Bronchial epithelial cell (primary cell): ENCODE results near the gene EEF1A2. TPM values are rescaled to one million over a fixed set of nuclear protein-coding genes. Genes with fewer than 3 reads are reported as not detected.

Experiments
- DNase-seq: peaks from one replicate; pipeline ENCODE4 v3.0.0-alpha.2; 2010; ENCODE audit warnings: low read depth
- FAIRE-seq: peaks from 2 replicates; lab custom pipeline; 2011; peaks lifted over from hg19 to GRCh38; lab: Jason Lieb, UNC
- H3K27me3 ChIP-seq: 2 replicates; pipeline ENCODE4 v1.5.1; 2011; ENCODE audit warnings: low read length; ENCODE audit not compliant: control insufficient read depth, insufficient read depth
- H3K36me3 ChIP-seq: 2 replicates; pipeline ENCODE4 v1.5.1; 2011; ENCODE audit warnings: low read length; ENCODE audit not compliant: control insufficient read depth, insufficient read depth
- H3K4me3 ChIP-seq: 2 replicates; pipeline ENCODE4 v1.5.1; 2011; ENCODE audit warnings: mild to moderate bottlenecking, low read depth, low read length, control low read depth
- CTCF ChIP-seq: IDR thresholded peaks from 2 replicates; pipeline ENCODE4 v1.5.1; 2011; ENCODE audit warnings: mild to moderate bottlenecking, moderate library complexity, low read length, control low read depth, inconsistent platforms; ENCODE audit not compliant: insufficient read depth, severe bottlenecking
- total RNA-seq: library from RNA; depleted of rRNA; stranded (reverse); fragments of >200 nt; gene quantifications from 2 replicates; pipeline ENCODE4 v1.2.1, GENCODE V29; 2014

The EEF1A2 gene
- total RNA-seq, 1 donor from 2014 or later, result 1.1 TPM

- Histone ChIP-seq H3K27me3 (peaks cover 15% of the 10 kb centered on the region), H3K36me3 (no peaks in the 10 kb centered on the region), H3K4me3 (no peak overlapping the region)
- no peak for TF ChIP-seq CTCF
- no peak for DNase-seq
- no peak for FAIRE-seq
Measured at GRCh38 chr20:63477061-63477616, 21.7 kb downstream of the EEF1A2 start.

- DNase-seq, result peak; percentile 8
Measured at GRCh38 chr20:63475209-63475608, 23.7 kb downstream of the EEF1A2 start.

GRCh38 chr20:63473555-63474449 lies 25.1 kb downstream of the EEF1A2 start:
- no peak for TF ChIP-seq CTCF
- Histone ChIP-seq H3K36me3 (no peaks in the 10 kb centered on the region), H3K4me3 (no peak overlapping the region), H3K27me3 (peaks cover 23% of the 10 kb centered on the region)
- DNase-seq, result no peak
- no peak for FAIRE-seq

More at GRCh38 chr20:63475209-63475608, 23.7 kb downstream of the EEF1A2 start:
- no peak for FAIRE-seq
- H3K4me3 ChIP-seq, result no peak overlapping the region
- no peaks in the 10 kb centered on the region for H3K36me3 ChIP-seq
- TF ChIP-seq CTCF, result no peak
- H3K27me3 ChIP-seq, result peaks cover 22% of the 10 kb centered on the region

- H3K27me3 ChIP-seq, result peaks cover 23% of the 10 kb centered on the region
- no peak for DNase-seq
- no peak overlapping the region for H3K4me3 ChIP-seq
- no peak for FAIRE-seq
- no peak for TF ChIP-seq CTCF
- H3K36me3 ChIP-seq, result no peaks in the 10 kb centered on the region
Measured at GRCh38 chr20:63472862-63473390, 26.0 kb downstream of the EEF1A2 start.

- H3K27me3 ChIP-seq, result peaks cover 23% of the 10 kb centered on the region
- no peak for FAIRE-seq
- no peaks in the 10 kb centered on the region for H3K36me3 ChIP-seq
- no peak within 1 kb of the TSS for H3K4me3 ChIP-seq
- no peak for TF ChIP-seq CTCF
- no peak for DNase-seq
Measured at GRCh38 chr20:63471981-63472831, 26.7 kb downstream of the EEF1A2 start, which contains the start of gene KCNQ2. TSS of gene KCNQ2 (minus strand) at chr20:63472655. CDS start at chr20:63472463, 192 bp downstream.
